Central memory CD4-positive, alpha-beta T cell (primary cell): Measurements from ENCODE around the gene SPEM3.

Experiments used
- DNase-seq: peaks from one replicate; pipeline ENCODE4 v3.0.0; 2022
- total RNA-seq, 3 experiments: gene quantifications; one replicate each; lab custom pipeline; 2026; lab: John Stamatoyannopoulos, UW

SPEM3 gene
- 0 reads per million in 3 experiments for total RNA-seq

DNA sequence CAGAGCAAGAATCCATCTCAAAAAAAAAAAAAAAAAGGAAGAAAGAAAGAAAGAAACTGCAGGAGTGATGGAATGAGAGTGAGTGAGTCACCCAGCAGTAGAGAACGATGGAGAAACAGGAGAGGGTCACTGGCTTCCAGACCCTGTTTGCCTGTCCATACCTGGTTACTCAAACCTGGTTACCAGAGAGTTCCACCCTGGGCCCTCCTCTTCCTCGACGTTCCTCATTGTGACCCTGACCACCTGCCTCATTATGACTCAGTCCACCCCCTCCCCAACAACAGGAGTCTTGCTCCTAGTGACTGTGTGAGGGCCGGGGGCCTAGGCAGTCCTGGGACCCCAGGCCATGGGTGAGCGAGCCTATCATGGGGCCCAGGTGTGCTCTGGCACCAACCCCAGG, at the start of gene SPEM3:
SPEM3 (plus strand) TSS at position 301 of the 400 bp plus-strand sequence; CDS start at position 347, 46 bp downstream.
- DNase-seq, result no peak

DNA sequence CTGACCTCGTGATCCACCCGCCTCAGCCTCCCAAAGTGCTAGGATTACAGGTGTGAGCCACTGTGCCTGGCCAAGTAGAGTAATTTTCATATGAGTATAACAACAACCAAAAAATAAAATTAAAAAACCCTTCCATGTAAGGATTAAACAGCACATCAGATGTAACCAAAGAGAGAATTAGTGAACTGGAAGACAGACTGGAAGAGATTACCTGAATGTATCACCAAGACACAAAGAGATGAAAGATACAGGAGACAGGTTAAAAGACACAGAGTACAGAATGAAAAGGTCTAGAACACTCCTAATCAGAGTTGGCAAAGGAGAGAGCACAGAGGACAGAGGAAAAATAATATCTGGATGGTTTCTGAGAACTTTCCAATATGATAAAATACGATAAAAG, 49.5 kb upstream of the SPEM3 start:
- DNase-seq, result no peak

- no peak for DNase-seq
Measured at GRCh38 chr17:7380321-7380720, 48.3 kb upstream of the SPEM3 start.

DNA sequence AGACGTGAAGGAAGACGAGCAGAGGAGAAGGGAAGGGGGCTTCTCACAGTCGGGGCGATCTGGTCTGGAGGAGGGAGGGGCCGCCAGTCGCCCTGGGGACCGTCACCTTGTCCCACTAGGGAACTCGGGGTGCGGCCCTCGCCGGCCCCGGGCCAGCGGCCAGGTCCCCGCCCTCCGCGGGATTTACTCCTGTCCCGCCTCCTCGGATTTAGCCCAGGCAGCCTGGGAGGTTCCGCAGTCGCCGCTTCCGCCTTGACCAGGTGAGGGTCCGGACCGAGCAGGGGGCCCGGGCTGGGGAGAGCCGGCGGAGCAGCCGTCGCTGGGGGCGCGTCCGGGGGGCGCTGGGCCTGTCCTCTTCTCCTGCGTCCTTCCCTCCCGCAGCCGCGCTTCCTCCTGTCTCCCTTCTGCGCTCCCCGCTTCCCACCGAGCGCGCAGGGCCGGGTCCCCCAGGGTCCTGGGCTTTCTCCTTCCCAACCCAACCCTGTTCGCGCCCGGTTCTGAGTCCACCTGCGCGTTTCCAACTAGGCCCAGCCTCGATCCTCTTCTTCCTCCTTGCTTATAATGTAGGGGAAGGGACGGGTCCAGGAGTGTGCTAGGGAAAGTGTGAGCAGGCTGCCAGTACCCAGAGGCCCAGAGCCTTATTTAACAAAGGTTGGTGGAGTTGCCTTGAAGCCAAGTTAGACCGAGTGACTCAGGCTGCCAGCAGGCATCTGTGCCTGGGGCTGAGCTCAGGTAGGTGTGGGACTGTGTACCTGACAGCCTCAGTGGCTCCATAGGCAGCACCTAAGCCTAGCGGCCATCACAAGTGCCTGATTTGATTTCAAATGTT, 47.6 kb upstream of the SPEM3 start, which contains the start of gene TNK1:
TNK1 (plus strand) TSS at position 235 of the 829 bp plus-strand sequence. CDS start 1,838 bp downstream, outside the sequence.
- no peak for DNase-seq

- DNase-seq, result no peak
Measured at GRCh38 chr17:7382901-7383300, 45.8 kb upstream of the SPEM3 start.

GRCh38 chr17:7383371-7383741, 45.3 kb upstream of the SPEM3 start:
- no peak for DNase-seq

- peak; percentile 81 for DNase-seq
Measured at GRCh38 chr17:7383742-7384488, 44.7 kb upstream of the SPEM3 start.

GRCh38 chr17:7384489-7385081, 44.1 kb upstream of the SPEM3 start:
- DNase-seq, result no peak

DNA sequence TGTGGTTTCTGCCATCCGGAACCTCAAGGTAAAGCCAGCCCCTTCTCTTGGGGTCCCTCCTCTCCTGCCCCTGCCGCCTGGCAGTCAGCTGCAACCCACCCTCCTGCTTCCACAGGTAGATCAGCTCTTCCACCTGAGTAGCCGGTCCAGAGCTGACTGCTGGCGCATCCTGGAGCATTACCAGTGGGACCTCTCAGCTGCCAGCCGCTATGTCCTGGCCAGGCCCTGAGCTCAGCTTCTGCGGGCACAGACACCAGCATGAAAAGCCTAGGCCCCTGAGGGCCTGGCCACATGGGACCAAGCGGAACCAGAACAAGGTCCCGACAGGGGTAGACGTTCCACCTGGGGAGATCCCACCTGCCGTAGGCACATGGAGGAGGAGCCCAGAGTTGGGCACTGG, 39.8 kb upstream of the SPEM3 start:
- no peak for DNase-seq

GRCh38 chr17:7389924-7390910, 38.4 kb upstream of the SPEM3 start:
- DNase-seq, result no peak

- no peak for DNase-seq
Measured at GRCh38 chr17:7391307-7391706, 37.4 kb upstream of the SPEM3 start.

DNA sequence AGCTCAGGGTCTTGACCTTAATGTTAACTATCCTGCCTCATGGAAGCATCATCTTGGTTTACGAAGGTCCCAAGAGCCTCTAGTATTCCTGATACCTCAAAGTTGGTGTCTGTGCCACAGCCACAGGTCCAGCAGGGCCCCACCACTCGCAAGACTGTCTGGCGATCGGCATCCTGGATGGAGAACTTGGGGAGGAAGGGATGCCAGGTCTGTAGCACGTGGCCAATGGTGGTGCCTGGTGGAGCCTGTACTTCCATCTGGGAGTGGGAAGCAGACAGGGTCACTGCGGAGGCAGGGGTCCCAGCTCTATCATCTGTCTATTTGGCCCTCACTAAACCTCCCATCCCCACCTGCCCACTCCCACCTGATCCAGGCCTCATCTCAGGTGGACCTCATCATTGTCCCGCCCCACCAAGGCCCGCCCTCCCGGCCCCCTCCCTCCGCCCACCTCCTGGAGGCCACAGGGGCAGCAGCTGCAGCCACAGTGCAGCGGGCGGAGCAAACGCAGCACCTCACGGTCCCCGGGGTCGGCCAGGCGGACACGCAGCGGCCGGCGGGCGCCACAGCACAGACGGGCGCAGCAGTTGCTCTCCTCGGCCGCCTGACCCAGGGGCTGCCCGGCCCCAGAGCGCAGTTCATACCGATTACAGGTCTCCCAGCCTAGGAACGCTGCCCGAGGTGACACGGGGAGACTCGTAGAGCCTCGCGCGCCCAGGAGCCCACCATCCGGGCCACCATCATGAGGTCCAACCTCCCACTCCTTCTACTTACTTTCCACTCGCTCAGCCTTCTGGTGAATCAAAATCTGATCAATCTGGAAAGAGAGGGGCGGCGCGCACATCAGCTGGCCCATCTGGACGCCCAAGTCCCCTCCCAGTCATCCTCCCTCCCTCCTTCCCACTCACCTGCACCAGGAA, 35.7 kb upstream of the SPEM3 start:
- DNase-seq, result no peak

- DNase-seq, result peak; percentile 71
Measured at GRCh38 chr17:7393613-7394451, 34.8 kb upstream of the SPEM3 start.

- DNase-seq, result peak; percentile 77
Measured at GRCh38 chr17:7394452-7395191, 34.0 kb upstream of the SPEM3 start, which contains the start of gene PLSCR3. Gene PLSCR3 (minus strand): TSS chr17:7394525. CDS start chr17:7394110, 415 bp downstream.

- no peak for DNase-seq
Measured at GRCh38 chr17:7396147-7396546, 32.5 kb upstream of the SPEM3 start.

- DNase-seq, result no peak
Measured at GRCh38 chr17:7398612-7399011, 30.0 kb upstream of the SPEM3 start.

GRCh38 chr17:7403043-7403726, 25.5 kb upstream of the SPEM3 start:
- no peak for DNase-seq

- DNase-seq, result no peak
Measured at GRCh38 chr17:7403727-7403976, 25.0 kb upstream of the SPEM3 start.
